ENCODE data around the gene PRCD.
A peak's percentile ranks its signal among the peaks of the same experiment; 100 is the strongest.

Gene PRCD

DNA sequence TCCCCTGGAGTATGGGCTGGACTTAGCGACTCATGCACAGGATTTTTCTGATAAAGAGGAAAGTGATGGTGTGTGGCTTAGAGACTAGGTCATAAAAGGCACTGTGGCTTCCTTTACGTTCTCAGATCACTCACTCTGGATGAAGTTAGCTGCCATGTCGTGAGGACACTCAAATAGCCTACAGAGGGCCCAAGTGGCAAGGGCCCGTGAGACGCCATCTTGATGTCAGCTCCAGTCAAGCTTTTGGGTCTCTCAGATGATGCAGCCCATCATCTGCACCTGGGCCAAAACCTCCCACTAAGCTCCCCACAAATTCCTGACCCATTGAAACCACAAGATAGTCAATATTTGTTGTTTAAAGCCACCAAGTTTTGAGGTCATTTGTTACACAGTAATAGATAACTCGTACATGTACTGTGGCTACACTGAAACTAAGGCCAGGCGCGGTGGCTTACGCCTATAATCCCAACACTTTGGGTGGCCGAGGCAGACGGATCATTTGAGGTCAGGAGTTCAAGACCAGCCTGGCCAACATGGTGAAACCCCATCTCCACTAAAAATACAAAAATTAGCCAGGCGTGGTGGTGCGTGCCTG lies 31.1 kb downstream of the PRCD start:
- DNase-seq (ENCODE audit: low read depth): no peak

DNA sequence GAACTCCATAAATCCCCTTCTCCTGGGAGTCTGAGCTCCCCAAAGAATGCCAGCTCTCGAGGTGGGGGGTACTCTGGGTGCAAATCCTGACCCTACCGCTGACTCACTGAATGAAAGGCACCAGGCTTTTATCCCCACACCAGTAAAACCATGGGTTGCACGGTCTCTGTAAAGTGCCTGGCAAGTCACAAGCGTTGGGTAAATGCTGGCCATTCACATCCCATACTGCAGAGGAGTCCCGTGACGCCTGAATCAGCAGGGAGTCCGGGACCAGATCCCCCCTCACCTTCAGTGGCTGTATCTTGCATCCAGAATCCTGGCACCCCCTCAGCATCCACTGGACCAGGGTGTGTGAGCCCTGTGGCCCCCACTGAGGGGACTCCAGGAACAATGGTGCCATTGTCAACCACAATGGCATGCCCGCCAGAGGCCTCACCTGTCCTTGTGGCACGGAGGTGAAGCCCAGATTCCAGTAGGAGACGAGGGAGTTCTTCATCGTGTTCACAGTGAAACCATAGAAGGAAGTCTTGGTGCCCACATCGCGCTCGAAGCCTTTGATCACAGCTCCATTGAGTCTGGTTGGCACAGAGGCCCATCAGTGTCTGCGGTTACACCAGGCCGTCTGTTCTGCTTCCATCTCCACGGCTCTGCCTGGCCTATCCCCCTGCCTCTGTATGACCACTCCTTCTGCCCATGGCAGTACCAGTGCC lies 32.5 kb downstream of the PRCD start:
- DNase-seq (ENCODE audit: low read depth): no peak

DNA sequence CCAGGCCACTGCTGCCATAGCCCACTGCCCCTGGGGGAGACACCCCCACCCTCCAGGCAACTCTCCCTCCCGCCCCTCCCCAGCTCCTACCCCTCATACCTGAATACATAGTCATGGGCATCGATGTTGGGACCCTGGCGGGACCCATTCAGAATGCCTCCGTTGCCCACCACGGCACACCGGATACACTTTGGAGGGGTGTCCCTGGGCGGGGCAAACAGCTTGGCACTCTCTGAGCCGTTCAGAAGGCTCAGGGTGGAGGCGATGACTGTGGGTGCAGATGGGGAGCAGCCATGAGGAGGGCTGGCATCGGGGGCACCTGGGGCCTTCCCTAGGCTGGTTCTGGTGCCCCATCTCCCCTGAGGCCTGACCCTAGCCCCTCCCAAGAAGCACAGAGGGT lies 33.3 kb downstream of the PRCD start:
- no peak for DNase-seq (ENCODE audit: low read depth)

DNA sequence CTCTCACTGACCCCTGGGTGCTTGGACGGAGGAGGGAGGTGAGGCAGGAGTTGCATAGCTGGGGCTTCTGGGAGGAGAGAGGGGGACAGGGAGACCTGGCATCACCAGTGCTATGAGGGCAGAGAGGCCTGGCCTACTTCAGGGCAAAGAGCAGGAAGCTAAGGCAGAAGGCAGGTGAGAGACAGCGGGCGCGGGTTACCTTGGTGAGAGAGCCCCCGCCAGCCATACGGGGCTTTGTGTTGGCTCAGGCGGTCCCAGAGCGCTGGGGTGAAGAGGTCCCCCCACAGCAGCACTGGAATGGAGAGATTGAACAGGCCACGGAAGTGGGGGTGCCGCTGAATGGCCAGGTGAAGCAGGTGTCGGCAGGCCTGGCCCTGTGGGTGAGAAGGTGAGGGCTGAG lies 34.3 kb downstream of the PRCD start:
- DNase-seq (ENCODE audit: low read depth): no peak

DNA sequence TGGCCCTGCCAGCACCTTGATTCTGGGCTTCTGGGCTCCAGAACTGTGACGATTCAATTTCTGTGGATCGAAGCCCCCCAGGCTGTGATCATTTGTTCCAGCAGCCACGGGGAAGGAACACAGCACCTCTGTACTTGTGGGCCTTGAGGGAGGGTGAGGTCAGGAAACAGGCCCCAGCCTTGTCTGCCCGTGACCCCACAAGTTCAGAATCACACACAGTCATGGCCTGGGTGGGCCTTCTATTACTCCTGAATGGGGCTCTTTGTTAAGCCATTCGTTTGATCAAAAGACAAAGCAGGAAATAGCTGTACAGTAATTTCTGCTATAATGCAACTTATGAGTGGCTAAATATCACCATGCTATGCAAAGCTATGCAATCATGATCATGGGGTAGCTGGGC lies 35.7 kb downstream of the PRCD start:
- DNase-seq (ENCODE audit: low read depth): no peak

DNA sequence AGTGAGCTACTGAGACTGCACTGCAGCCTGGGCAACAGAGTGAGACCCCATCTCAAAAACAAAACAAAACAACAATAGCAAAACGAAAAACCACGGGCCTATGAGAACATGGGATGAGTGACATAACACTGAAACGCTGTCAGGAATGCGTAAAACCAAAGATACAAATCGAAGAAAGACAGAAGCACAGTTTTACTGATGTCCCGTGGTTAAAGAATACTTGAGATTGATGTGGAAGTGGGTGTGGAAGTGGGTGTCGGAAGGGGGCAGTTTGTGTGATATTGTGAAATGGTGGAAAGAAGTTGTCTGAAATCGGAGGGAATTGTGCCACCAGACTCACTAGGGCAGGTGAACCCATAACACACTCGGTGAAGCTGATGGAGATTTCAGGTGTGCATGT lies 36.3 kb downstream of the PRCD start:
- no peak for DNase-seq (ENCODE audit: low read depth)

DNA sequence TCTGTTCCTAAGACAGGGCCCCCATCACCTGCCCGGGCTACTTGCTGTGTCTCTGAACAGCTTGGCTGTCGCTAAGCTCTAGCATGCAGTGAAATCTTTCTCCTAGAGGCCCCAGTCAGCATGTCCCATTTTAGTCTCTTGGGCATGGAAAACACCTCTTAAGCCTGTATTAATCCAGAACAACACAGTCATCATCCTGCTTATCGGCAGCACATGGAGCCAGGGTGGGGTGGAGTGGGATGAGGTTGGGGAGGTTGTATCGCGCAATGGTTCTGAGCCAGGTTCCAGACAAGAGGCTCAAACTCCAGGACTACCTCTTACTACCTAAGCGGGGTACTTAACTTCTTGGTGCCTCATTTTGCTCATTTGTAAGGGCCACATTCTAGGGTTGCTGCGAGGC lies 38.0 kb downstream of the PRCD start:
- DNase-seq (ENCODE audit: low read depth): no peak

DNA sequence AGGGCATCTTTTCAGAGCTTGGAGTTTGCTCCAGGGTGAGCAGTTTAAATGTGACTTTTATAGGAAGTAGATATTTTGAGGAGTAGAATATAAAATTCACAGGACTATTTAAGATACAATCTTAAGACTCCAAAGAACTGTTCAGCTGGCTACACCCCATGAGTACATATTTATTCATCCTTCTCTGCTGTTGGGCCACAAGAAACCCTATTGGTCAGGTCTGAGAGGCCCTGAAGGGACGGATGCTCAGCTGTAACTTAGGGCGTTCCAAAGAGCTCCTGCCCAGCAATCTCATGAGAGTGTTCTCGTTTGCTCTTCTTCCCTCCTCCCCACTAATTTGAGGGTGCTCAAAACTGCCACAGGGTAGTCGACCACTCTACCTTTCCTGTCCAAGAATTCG lies 38.5 kb downstream of the PRCD start:
- no peak for DNase-seq (ENCODE audit: low read depth)

DNA sequence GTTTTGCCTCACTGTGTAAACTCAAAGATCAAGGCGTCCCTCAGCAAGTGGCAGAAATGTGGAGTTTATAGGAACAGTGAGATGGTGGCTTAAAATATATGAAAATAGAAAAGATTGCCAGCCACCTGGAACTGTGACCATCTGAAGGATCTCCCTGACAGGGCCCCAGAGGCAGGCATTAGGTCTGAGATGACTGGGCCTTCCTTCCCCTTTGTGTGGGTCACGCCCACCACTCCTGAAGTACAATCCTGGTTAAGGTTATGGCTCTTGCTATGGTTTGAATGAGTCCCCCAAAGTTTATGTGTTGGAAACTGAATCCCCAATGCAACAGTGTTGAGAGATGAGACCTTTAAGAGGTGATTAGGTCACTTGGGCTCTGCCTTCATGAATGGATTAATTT lies 39.4 kb downstream of the PRCD start:
- DNase-seq (ENCODE audit: low read depth): no peak

DNA sequence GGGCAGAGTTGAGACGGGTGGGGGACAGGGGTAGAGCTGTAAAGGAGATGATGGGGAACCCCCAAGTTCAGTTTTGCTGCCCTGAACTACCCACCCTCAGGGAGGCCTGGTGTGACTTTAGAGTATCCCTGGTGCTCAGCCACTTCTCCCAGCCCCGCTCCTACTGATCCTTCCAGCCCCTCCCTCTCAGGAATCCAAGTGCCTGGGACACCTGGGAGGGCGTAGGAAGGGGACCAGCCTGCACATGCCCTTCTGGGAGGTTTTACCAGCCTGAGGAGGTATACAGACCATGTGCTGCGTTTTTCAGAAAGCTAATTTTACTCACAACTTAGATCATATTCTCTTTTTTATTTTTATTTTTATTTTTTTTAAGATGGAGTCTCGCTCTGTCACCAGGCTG lies 41.7 kb downstream of the PRCD start:
- no peak for DNase-seq (ENCODE audit: low read depth)

DNA sequence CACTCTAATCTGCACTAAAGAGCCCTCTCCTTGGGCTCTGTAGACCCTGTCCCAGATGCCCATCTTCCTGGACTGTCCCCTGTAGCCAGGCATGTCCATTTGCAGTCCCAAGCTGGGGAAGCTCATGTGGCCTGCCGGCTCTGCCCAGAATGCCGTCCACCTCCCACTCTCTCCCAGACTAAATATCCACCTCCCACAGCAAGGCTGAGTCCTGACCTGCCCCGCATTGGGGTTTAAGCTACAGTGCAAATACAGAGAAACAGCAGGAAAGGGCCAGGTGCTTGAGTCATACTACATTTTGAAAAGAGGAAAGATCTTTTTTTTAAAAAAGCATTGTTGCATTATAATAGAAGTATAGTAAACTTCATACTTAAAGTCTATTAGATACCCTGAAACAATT lies 42.8 kb downstream of the PRCD start:
- no peak for DNase-seq (ENCODE audit: low read depth)

DNA sequence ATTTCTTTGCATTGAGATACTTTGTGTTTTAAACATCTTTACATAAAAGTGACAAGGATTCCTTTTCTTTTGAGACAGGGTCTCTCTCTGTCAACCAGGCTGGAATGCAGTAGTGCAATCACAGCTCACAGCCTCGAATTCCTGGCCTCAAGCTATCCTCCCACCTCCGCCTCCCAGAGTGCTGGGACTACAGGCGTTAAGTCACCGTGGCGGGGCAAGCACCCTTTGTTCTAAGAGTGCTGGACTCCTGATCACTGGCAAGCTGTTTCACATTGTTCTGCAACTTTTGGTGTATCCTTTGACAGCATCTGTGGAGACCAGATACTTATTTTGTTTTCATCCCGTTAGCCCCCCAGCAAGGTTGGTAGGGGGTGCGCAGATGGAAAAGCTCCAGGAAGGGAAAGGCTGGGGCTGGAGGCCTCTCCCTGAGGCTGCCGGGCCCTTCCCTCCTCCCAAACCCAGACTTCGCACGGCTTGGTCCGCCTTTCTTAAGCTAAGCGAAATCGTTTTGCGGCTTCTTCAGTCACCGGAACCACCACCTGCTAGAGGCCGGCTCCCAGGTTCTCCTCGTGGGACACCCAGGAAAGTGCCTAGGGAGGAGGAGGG lies 44.7 kb downstream of the PRCD start:
- no peak for DNase-seq (ENCODE audit: low read depth)

DNA sequence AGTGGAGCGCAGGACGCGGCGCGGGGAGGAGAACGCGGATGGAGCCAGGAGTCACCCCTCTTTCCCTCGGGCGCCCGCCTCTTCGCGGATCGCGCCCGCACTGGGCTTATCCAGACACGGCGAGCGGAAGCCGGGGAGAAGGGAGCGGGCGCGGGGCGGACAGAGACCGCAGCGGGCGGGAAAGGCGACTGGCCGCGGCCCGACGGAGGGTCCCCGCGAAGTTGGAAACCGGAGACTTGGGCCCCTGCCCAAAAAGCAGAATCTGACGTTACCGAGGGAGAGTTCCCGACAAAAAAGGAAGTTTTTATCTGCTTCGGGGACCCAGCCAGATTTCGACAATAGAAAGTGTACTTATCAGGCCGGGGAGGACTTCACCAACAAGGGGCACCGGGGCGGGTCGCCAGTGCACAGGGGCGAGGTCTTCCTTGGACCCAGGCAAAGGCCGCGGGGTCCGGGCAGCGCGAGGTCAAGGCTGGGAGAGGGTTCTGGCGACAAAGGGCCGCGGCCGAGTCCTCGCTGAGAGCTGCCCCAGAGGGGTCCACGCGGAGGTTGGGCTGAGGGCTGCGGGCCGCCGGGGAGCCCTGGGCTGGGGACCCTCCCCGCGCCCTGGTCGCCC lies 45.3 kb downstream of the PRCD start:
- DNase-seq (ENCODE audit: low read depth): no peak

DNA sequence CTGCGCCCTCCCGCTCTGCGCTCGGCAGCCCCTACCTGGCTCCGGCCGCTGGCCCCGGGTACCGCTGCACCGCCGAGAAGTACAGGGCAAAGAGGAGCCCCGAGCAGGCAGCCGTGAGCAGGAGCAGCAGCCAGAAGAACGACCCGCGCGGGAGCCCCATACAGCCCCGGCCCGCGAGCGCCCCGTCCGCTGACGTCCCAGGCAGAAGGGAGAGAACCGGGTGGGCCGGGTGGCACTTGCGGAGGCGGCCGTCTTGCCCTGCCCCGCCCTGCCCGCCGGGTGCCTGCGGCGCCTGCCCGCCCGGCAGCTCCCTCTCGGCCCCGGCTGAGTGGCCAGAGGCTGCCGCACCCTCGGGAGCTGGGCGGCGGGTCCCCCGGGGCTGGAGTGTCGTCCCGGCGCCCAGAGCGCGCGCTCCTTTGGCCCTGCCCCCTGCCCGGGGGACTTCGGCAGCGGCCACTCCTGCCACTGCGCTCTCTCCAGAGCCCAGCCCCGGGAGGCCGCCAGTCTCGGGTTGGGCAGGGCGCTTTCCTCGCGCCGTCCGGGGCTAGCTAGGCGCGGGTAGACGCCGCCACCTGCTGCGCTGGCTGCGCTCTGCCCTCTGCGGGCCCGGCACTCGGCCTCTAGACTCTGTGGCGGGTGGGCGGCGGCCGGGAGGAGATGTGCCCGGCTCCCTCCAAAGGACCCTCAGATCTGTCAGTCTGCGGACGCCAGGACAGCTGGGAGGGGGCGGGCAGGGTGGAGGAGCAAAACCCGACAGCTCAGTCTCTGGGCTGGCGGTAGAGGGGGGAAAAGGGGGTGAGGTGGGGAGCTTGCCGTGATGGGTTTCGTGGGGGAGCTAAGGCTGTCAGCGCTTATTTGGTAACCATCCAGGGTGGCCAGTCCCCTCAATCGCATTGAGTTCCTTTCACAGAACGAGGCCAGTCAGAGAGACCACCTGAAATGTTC lies 46.1 kb downstream of the PRCD start, which contains the start of gene ST6GALNAC2:
ST6GALNAC2 (minus strand) TSS at position 212 of the 945 bp plus-strand sequence; CDS start at position 160, 52 bp downstream.
- peak; percentile 8 for DNase-seq (ENCODE audit: low read depth)

DNA sequence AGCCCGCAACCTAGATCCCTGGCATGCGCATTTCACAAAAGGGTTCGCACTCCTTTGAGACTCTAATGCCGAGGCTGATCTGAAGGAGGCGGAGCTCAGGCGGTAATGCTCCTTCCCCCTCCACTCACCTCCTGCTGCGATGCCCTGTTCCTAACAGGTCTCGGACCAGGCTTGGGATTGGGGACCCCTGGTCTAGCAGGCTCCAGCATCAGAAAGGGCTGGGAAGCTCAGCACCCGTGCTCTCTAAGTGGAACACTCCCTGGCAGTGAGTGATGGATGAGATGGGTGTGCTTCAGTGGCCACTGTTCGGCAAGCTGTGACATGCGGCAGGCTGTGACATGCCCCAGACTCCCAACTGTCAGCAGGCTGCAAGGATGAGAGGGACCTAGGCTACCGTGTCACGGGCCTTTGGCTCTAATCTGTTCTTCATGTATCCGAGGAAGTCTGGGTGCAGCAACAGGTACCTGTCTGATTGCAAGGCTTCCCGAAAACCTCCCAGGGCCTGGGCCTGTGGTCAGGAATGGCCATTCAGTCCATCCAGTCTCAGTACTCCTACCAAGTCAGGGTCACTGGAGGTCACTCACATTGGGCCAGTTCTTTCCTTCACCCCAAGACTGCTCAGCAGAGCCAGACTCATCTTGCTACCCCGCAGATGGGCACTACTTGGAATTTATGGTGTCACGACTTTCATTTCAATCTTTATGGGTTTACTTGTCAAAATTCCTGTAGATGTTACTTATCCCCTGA lies 47.1 kb downstream of the PRCD start:
- DNase-seq (ENCODE audit: low read depth): no peak

DNA sequence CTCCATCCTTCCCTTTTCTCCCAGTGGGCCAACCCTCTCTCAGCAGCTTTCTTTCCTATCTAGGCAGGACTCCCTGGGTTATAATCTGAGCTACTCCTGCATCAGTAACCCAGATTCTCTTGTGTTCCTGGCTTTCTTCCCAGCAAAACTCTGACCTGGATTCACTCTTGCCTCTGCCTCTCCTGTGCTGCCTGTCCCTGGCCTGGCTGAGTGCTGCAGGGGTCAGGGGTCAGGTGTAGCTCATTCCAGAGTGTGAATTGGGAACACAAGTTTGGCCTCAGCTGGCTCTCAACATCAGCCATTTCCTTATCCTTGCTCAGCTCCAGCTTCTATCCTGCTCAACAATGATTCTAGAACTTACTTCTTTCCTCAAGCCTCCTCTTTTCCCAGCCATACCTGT lies 48.3 kb downstream of the PRCD start:
- DNase-seq (ENCODE audit: low read depth): no peak

DNA sequence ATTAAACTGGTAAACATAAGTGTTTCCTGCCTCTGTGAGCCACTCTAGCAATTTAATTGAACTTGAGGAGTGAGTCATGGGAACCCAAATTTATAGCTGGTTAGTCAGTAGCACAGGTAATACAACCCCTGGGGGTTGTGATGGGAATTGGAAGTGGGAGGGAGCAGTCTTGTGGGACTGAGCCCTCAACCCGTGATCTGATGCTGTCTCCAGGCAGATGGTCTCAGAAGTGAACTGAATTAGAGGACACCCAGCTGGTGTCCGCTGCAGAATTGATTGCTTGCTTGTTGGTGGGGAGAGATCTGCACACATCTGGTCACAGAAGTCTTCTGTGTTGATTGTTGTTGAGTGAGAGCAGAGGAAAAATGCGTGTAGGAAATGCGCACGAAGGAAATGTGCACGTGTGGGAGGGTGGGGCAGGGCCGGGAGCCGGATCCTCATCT lies 53.6 kb downstream of the PRCD start:
- no peak for DNase-seq (ENCODE audit: low read depth)

DNA sequence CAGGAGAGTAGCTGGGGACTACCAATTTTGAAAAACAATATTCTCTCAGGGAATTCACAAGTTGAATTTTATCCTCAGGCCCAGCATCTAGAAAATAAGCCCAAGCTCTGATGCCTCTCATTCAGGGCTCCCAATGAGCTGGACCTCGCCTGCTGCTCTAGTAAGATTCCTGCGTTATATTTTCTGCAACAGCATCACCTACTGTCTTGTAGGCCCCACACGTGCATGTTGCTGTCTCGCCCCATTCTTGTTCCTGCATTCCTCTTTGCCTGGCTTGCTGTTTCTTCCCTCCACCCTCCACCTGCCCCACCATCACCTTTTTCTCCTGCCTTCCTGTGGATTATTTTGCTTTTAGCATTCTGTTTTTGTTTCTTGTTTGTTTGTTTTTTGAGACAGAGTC lies 54.1 kb downstream of the PRCD start:
- DNase-seq (ENCODE audit: low read depth): no peak

DNA sequence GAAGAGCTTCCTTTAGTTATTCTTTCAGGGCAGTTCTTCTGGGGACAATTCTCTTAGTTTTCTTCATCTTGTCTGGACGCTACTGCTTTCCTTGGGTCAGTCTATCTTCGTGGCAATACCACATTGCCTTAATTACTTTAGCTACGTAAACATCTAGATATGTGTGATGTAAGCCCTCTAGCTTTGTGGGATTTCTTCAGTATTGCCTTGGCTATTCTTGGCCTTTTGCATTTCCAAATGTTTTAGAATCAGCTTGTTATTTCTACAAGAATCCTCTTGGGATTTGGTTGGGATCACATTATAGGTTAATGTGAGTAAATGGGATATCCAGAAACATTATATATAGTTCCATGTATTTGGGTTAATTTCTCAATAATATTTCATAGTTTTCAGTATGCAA lies 54.8 kb downstream of the PRCD start:
- no peak for DNase-seq (ENCODE audit: low read depth)

All from T-helper 22 cell (primary cell).